Measurements from ENCODE around the gene LYG2.
"Not testable (repeated sequence)": the region's sequence is repeated elsewhere in the genome, so short reads cannot be mapped to it uniquely, and the experiment has no call there.

Gene LYG2

GRCh38 chr2:99200076-99200800 lies 55.2 kb downstream of the LYG2 start:
- DNase-seq, result no peak

DNA sequence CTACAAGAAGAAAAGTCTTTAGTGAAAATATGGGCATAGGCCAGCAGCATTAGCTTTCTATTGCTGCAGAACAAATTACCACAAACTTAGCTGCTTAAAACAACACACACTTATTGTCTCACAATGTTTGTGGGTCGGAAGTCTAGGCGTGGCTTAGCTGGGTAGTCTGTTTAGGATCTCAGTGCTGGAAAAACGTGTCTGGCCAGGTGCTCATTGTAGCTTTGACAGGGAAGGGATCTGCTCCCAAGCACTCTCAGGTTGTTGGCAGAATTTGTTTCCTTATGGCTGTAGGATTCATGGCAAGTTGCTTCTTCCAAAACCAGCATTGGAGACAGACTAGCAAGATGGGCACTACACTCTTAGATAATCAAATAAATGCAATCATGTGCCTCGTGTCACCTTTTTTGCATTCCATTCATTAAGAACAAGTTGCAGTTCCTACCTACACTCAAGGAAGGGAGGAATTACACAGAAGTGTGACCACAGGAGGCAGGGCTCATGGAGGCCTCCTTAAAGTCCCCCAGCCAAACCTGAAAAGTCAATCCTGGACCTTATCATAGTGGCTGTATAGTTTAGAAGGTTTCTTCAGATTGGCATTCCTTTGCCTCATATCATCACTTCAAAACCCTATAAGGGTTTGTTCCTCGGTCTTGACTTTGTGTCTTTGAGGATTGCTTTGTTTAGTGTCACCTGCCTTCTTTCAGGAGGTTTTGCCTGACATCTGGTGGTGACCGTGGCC lies 57.2 kb downstream of the LYG2 start:
- DNase-seq, result no peak

DNA sequence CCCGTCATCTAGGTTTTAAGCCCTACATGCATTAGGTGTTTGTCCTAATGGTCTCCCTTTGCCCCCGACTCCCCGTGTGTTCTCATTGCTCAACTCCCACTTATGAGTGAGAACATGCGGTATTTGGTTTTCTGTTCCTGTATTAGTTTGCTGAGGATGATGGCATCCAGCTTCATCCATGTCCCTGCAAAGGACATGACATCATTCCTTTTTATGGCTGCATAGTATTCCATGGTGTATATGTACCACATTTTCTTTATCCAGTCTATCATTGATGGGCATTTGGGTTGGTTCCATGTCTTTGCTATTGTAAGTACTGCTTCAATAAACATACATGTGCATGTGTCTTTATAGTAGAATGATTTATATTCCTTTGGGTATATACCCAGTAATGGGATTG lies 63.1 kb downstream of the LYG2 start:
- DNase-seq, result not testable (repeated sequence)
